Ovary (tissue), 9 donors: ENCODE measurements around the gene LIPI. TPM values are rescaled to one million over a fixed set of nuclear protein-coding genes. Genes with fewer than 3 reads are reported as not detected.

Experiments used
- DNase-seq, 5 donors: peaks; one replicate each; pipeline ENCODE4 v3.0.0-alpha.2; 2019 to 2020
- H3K27ac ChIP-seq, 2 donors: fragments of 200-600 bp; one replicate each; pipeline versions ENCODE4 v1.5.1 to v1.8.0; 2019 to 2022
- H3K27me3 ChIP-seq: fragments of 200-600 bp; one replicate; pipeline ENCODE4 v1.8.0; 2022
- H3K36me3 ChIP-seq: fragments of 200-600 bp; sonication (generic); one replicate; pipeline ENCODE4 v1.5.1; 2019
- H3K4me1 ChIP-seq: one replicate; pipeline ENCODE4 v1.8.1; 2013; ENCODE audit warnings: mild to moderate bottlenecking, moderate library complexity; ENCODE audit not compliant: insufficient read depth
- H3K4me3 ChIP-seq: fragments of 200-600 bp; sonication (generic); one replicate; pipeline ENCODE4 v1.5.1; 2017
- H3K9me3 ChIP-seq, 2 donors: fragments of 200-600 bp in 1 of 2; sonication (generic) in 1 of 2; one replicate each; pipeline versions ENCODE4 v1.5.1 to v1.8.1; 2013 to 2019; ENCODE audit warnings: mild to moderate bottlenecking in 1 of 2, moderate library complexity in 1 of 2
- CTCF ChIP-seq, 3 donors: fragments of 450-650 bp in 2 of 3; fragments of 200-600 bp in 1 of 3; IDR thresholded peaks; one replicate each; pipeline versions ENCODE4 v1.5.1 to v1.8.0; 2016 to 2022; ENCODE audit warnings: antibody characterized with exemption in 3 of 3, mild to moderate bottlenecking in 1 of 3
- EP300 ChIP-seq: sonication (generic); formaldehyde crosslinking; IDR thresholded peaks from one replicate; pipeline ENCODE4 v1.6.1; 2017; ENCODE audit warnings: antibody characterized with exemption
- POLR2A ChIP-seq: fragments of 450-650 bp; IDR thresholded peaks from one replicate; pipeline ENCODE4 v1.6.1; 2017; ENCODE audit warnings: antibody characterized with exemption, mild to moderate bottlenecking, moderate library complexity
- WGBS, 3 donors: extraction: QIAGEN DNeasy Blood & Tissue Kit in 1 of 3; methylation state at CpG; one replicate each; pipeline versions ENCODE4 v1.1.5 to v1.1.7; 2013 to 2017; 5-methylcytosine and 5-hydroxymethylcytosine counted together
- intact Hi-C, 4 donors: fragments of 100-400 bp; cut with DNase I; formaldehyde crosslinking; loops; one replicate each; pipeline versions ENCODE4 v1.11.0 to v1.15.1; 2022 to 2023
- polyA plus RNA-seq, 2 donors: library from polyadenylated mRNA; stranded (reverse); fragments of 200-250 nt in 1 of 2; fragments of 350-450 nt in 1 of 2; fragmentation: Illumina TruSeq in 1 of 2; extraction: RNeasy Lipid Tissue Mini Kit (QIAGEN cat#74804) in 1 of 2; gene quantifications; one replicate each; pipeline ENCODE4 v1.2.3, GENCODE V29; 2013 to 2014
- total RNA-seq, 7 donors: library from RNA; depleted of rRNA in 2 of 7; stranded (reverse); fragments of >200 nt in 2 of 7; fragmentation: NEBNext Ultra II Directional in 3 of 7; extraction: Animal tissue kit (Norgen Biotek cat#: 25700) in 3 of 7; gene quantifications; one replicate each; pipeline versions ENCODE4 v1.1.0 to v1.2.4, GENCODE V29; 2016 to 2023
- donor health status: DM: no; HTN: no; CAD: no; lungs with moderate emphysema.
- donor health status: DM: no; HTN: no; CAD: no.
- donor health status: Bipolar disorder and iron deficiency.
- donor health status: DM: yes; HTN: yes; CAD: no.
- donor health status: DM: no; HTN: no; CAD: no.
- donor health status: DM: yes; HTN: yes; CAD: no.

The LIPI gene
- total and polyA plus RNA-seq, 9 donors, result 0.18 to 0.48 TPM; not detected in 7

GRCh38 chr21:14245711-14246110 lies 35.0 kb upstream of the LIPI start:
- DNase-seq, result no peak
- Histone ChIP-seq H3K27me3 (no peaks in the 10 kb centered on the region), H3K27ac (no peak overlapping the region), H3K36me3 (no peaks in the 10 kb centered on the region), H3K4me3 (no peak overlapping the region), H3K9me3 (no peaks in the 10 kb centered on the region), H3K4me1 (no peaks in the 10 kb centered on the region)
- no peak for TF ChIP-seq EP300
- no peak for TF ChIP-seq CTCF (IDR thresholded peaks at IDR 0.05)
- TF ChIP-seq POLR2A, result no peak
- intact Hi-C loops, result no loop called here

GRCh38 chr21:14244911-14245310 lies 34.2 kb upstream of the LIPI start:
- intact Hi-C loops, result no loop called here
- no peak overlapping the region for H3K27ac ChIP-seq
- TF ChIP-seq CTCF (IDR thresholded peaks at IDR 0.05) (no peak), EP300 (no peak), POLR2A (no peak)
- no peaks in the 10 kb centered on the region for H3K27me3 ChIP-seq
- H3K4me1 ChIP-seq, result no peaks in the 10 kb centered on the region
- no peaks in the 10 kb centered on the region for H3K9me3 ChIP-seq
- no peak overlapping the region for H3K4me3 ChIP-seq
- no peak for DNase-seq
- no peaks in the 10 kb centered on the region for H3K36me3 ChIP-seq

- Histone ChIP-seq H3K9me3 (no peaks in the 10 kb centered on the region), H3K27ac (no peak overlapping the region), H3K4me1 (no peaks in the 10 kb centered on the region), H3K27me3 (no peaks in the 10 kb centered on the region), H3K4me3 (no peak overlapping the region), H3K36me3 (no peaks in the 10 kb centered on the region)
- intact Hi-C loops, result no loop called here
- no peak for DNase-seq
- 9 to 29% (median 15%) methylated on average over 2 of the region's 2 CpGs for WGBS, 3 donors
- TF ChIP-seq POLR2A (no peak), EP300 (no peak), CTCF (IDR thresholded peaks at IDR 0.05) (no peak)
Measured at GRCh38 chr21:14243874-14244273, 33.1 kb upstream of the LIPI start.

GRCh38 chr21:14243461-14243860 lies 32.7 kb upstream of the LIPI start:
- TF ChIP-seq EP300 (no peak), POLR2A (no peak), CTCF (IDR thresholded peaks at IDR 0.05) (no peak)
- Histone ChIP-seq H3K4me3 (no peak overlapping the region), H3K4me1 (no peaks in the 10 kb centered on the region), H3K9me3 (no peaks in the 10 kb centered on the region), H3K27me3 (no peaks in the 10 kb centered on the region), H3K36me3 (no peaks in the 10 kb centered on the region), H3K27ac (no peak overlapping the region)
- WGBS, 3 donors, result 35 to 63% (median 37%) methylated on average over 1 of the region's 1 CpG
- intact Hi-C loops, result no loop called here
- DNase-seq, result no peak

- Histone ChIP-seq H3K27me3 (no peaks in the 10 kb centered on the region), H3K27ac (no peak overlapping the region), H3K4me1 (no peaks in the 10 kb centered on the region), H3K4me3 (no peak overlapping the region), H3K9me3 (no peaks in the 10 kb centered on the region), H3K36me3 (no peaks in the 10 kb centered on the region)
- no peak for TF ChIP-seq CTCF (IDR thresholded peaks at IDR 0.05)
- no peak for TF ChIP-seq EP300
- TF ChIP-seq POLR2A, result no peak
- DNase-seq, result no peak
- WGBS, 3 donors, result 42 to 44% (median 44%) methylated on average over 2 of the region's 2 CpGs
- intact Hi-C loops, result no loop called here
Measured at GRCh38 chr21:14241297-14241696, 30.5 kb upstream of the LIPI start.
